Measurements from ENCODE around the gene PLPPR1. TPM values are rescaled to one million over a fixed set of nuclear protein-coding genes. Genes with fewer than 3 reads are reported as not detected.

The PLPPR1 gene
- total RNA-seq, 6 experiments from 2014 or later = 1.4 to 5.4 (median 1.8) TPM

DNA sequence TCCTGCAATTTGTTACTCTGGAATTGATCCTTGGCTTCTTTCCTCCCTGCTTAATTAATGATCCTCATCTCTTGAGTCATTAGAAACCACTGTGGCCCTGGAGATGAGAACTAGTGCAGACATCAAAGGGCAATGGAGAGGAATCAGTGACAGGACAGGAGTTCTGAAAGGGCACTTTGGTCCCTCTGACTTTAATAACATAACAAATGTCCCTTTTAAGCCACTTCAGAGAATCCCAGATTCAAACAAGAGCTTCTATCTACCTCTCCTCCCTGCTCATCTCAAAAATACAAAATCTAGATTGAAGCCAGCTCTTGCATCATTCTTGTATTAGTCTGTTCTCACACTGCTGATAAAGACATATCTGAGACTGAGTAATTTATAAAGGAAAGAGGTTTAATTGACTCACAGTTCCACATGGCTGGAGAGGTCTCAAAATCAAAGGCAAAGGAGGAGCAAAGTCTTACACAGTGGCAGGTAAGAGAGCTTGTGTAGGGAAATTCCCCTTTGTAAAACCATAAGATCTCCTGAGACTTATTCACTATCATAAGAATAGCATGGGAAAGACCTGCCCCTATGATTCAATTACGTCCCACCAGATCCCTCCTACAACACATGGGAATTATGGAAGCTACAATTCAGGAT, 139.1 kb downstream of the PLPPR1 start:
- 67% methylated on average over 1 of the region's 1 CpG for WGBS (ENCODE audit: insufficient coverage, low coverage, low lambda C conversion rate, missing lambda C conversion rate)
- H3K9me3 ChIP-seq = no peaks in the 10 kb centered on the region
- TF ChIP-seq, protein P1, sequence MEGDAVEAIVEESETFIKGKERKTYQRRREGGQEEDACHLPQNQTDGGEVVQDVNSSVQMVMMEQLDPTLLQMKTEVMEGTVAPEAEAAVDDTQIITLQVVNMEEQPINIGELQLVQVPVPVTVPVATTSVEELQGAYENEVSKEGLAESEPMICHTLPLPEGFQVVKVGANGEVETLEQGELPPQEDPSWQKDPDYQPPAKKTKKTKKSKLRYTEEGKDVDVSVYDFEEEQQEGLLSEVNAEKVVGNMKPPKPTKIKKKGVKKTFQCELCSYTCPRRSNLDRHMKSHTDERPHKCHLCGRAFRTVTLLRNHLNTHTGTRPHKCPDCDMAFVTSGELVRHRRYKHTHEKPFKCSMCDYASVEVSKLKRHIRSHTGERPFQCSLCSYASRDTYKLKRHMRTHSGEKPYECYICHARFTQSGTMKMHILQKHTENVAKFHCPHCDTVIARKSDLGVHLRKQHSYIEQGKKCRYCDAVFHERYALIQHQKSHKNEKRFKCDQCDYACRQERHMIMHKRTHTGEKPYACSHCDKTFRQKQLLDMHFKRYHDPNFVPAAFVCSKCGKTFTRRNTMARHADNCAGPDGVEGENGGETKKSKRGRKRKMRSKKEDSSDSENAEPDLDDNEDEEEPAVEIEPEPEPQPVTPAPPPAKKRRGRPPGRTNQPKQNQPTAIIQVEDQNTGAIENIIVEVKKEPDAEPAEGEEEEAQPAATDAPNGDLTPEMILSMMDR (IDR thresholded peaks at IDR 0.05) = no peak
- no peak for TF ChIP-seq POLR2A (IDR thresholded peaks at IDR 0.05)
- peaks cover 0 to 6% (median under 1%) of the 10 kb centered on the region in 4 donors for H3K4me1 ChIP-seq
- H3K27me3 ChIP-seq = no peaks in the 10 kb centered on the region
- no peak overlapping the region for H3K4me3 ChIP-seq
- intact Hi-C loops (cut with DNase I) = no loop called here
- H3K36me3 ChIP-seq = no peaks in the 10 kb centered on the region
- H3K27ac ChIP-seq = no peak overlapping the region
- ATAC-seq (peak in 1 of 4 donors; percentile 44), DNase-seq (no peak)

DNA sequence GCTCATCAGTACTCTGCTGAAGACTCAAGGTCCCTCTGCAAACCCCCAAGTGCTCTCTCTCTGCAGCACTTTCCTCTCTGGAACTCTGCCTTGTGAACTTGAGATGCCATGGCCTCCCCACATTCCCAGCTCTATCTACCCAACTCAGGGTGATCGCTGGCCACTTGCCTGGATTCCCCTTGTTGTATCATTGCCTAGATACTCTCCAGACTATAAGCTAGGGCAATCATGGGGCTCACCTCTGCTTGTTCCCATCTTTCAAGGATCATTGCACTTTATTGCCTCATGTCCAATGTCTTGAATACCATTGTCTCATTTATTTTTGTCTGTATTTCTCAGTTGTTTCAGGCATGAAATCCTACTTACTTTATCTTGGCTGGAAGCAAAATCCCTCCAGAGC, 144.1 kb downstream of the PLPPR1 start:
- H3K27me3 ChIP-seq = no peaks in the 10 kb centered on the region
- H3K4me3 ChIP-seq = no peak overlapping the region
- H3K4me1 ChIP-seq = peaks cover 0 to 3% (median 0%) of the 10 kb centered on the region in 4 donors
- ATAC-seq (no peak), DNase-seq (no peak)
- no peak for TF ChIP-seq POLR2A (IDR thresholded peaks at IDR 0.05)
- TF ChIP-seq, protein P1 (IDR thresholded peaks at IDR 0.05) = no peak
- H3K36me3 ChIP-seq = no peaks in the 10 kb centered on the region
- intact Hi-C loops (cut with DNase I) = no loop called here
- no peak overlapping the region for H3K27ac ChIP-seq
- peaks cover 0 to 5% (median 0%) of the 10 kb centered on the region in 4 donors for H3K9me3 ChIP-seq
- 100% methylated on average over 1 of the region's 1 CpG for WGBS (ENCODE audit: insufficient coverage, low coverage, low lambda C conversion rate, missing lambda C conversion rate)

DNA sequence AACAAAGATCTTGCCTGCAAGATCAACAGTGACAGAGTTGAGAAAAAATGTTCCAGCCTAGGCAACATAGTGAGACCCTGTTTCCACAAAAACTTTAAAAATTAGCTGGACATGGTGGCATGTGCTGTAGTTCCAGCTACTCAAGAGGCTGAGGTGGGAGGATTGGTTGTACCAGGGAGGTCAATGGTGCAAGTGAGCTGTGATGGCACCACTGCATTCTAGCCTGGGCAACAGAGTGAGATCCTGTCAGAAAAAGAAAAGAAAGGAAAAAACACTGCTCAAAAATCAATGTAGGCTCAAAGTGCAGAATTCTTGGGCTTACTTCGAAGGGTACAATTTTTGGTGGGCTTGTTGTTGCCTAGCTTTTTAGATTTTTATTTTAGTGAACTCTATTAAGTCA, 145.4 kb downstream of the PLPPR1 start:
- intact Hi-C loops (cut with DNase I) = no loop called here
- no peaks in the 10 kb centered on the region for H3K27me3 ChIP-seq
- H3K4me1 ChIP-seq = no peaks in the 10 kb centered on the region
- ATAC-seq (no peak), DNase-seq (no peak)
- H3K36me3 ChIP-seq = no peaks in the 10 kb centered on the region
- 19% methylated on average over 1 of the region's 1 CpG for WGBS (ENCODE audit: insufficient coverage, low coverage, low lambda C conversion rate, missing lambda C conversion rate)
- H3K27ac ChIP-seq = no peak overlapping the region
- peaks cover 0 to 5% (median 0%) of the 10 kb centered on the region in 4 donors for H3K9me3 ChIP-seq
- no peak for TF ChIP-seq POLR2A (IDR thresholded peaks at IDR 0.05)
- TF ChIP-seq, protein P1 (IDR thresholded peaks at IDR 0.05) = no peak
- H3K4me3 ChIP-seq = no peak overlapping the region

DNA sequence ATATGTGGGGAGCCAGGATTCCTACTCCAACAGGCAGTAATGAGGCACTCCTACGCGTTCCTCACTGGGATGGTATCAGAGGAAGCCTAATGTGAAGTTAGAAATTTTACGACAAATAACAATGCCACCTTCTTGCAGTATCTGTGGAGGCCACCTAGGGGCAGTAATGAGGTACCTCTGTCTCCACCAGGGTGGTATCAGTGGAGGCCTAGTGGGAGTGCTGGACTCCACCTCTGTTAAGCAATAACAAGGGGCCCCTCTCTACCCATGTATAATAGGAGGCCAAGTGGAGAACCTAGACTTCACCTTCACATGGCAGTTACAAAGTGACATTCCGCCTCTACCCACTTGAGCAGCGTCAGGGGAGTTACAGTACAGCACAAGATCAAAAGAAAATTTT, 147.9 kb downstream of the PLPPR1 start:
- WGBS (ENCODE audit: insufficient coverage, low coverage, low lambda C conversion rate, missing lambda C conversion rate) = 87% methylated on average over 5 of the region's 5 CpGs
- H3K27ac ChIP-seq = no peak overlapping the region
- H3K9me3 ChIP-seq = peaks cover 0 to 5% (median 0%) of the 10 kb centered on the region in 4 donors
- no peak for DNase-seq
- no peak for TF ChIP-seq POLR2A (IDR thresholded peaks at IDR 0.05)
- TF ChIP-seq, protein P1 (IDR thresholded peaks at IDR 0.05) = peak in 1 of 4 donors; percentile 10
- intact Hi-C loops (cut with DNase I) = no loop called here
- H3K4me3 ChIP-seq = no peak overlapping the region
- H3K27me3 ChIP-seq = no peaks in the 10 kb centered on the region
- no peaks in the 10 kb centered on the region for H3K36me3 ChIP-seq
- no peaks in the 10 kb centered on the region for H3K4me1 ChIP-seq
- ATAC-seq = no peak
